RCC 7860 (cell line): ENCODE measurements around the gene MEX3B.
"Not testable (repeated sequence)": the region's sequence is repeated elsewhere in the genome, so short reads cannot be mapped to it uniquely, and the experiment has no call there.

Source experiments
- DNase-seq: peaks from one replicate; pipeline ENCODE4 v3.0.0-alpha.2; 2015; ENCODE audit warnings: low spot score
- FAIRE-seq: peaks from 2 replicates; lab custom pipeline; 2012; peaks lifted over from hg19 to GRCh38; lab: Jason Lieb, UNC

MEX3B gene

DNA sequence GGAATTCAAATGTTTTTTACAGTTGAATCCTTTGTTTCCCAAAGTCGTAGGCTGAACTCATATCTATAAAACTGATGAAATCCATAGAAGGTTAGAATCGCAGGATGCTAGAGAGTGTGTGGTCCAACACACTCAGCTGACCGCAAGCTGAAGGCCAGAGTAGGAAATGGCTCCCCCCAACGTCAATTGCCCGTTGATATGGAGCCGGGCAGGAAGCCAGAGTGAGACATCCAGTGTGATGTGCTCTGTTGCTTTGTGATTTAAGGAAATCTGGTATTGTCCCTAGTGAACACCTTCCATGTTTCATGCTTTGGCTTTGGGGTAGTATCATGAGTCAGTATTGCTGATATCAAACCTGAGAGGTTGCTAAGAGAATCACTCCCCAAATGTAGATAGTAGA is 5.8 kb upstream of the MEX3B start:
- DNase-seq, result peak; percentile 57
- FAIRE-seq, result peak; percentile 35

DNA sequence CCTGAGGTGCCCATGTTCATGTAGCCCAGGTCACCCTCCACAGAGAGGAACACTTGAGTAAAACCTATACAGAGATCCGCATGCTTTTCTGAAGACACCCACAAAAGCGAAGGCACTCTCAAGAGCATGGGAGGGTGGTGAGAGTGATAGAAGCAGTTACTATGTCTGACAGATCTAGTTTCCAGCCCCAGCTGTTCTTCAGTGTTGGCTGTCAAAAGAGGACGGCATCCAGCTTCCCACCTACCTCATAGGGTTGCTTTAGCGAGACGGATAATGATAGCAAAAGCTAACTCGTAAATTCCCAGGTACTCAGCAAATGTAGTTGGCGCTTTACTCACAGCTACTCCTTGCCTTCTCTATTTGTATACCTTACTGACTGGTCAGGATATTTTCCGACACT is 3.0 kb upstream of the MEX3B start:
- FAIRE-seq, result no peak
- no peak for DNase-seq

DNA sequence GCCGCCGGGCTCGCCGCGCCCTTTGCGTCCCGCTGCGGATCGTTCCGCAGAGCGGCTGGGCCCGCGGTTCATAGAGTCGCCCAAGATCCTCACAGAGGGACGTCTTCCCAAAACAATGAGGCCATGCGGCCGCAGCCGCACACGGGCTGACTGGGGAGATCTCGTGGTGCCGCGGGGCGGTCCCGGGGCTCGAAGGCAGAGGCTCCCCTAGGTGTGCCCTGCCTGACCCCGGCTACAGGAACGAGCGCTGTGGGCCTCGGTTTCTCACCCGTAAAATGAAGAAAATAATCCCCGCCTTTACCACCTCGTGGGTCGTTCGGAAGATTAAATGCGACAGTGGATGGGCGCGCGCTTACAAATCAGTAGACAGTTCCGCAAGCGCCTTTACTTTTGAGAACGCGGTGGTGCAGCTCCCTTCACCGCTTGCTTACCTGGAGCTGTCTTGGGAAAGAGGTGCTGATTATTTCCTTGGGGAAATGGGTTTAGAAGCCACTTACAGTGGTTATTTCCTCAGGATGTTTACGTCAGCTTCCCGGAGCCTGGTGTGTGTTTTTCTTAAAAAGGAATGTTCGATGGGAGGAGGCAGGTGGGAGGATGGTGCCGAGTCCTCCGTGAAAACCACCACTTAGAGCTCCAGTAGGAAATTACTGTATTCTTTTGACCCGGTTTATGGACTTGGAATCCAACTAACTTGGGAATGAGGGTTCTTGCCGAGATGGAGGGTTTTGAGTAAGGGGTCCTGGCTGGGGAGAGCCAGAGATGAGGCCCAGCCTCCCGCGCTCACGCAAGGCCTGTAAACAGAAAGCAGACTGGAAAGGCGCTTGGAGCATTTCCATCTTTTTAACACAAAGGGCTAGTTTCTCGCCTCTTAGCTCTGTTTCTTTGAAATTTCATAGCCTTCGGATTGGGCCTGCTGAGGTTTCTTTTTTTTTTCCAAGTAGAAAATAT is 1.9 kb upstream of the MEX3B start:
- no peak for FAIRE-seq
- DNase-seq, result no peak

DNA sequence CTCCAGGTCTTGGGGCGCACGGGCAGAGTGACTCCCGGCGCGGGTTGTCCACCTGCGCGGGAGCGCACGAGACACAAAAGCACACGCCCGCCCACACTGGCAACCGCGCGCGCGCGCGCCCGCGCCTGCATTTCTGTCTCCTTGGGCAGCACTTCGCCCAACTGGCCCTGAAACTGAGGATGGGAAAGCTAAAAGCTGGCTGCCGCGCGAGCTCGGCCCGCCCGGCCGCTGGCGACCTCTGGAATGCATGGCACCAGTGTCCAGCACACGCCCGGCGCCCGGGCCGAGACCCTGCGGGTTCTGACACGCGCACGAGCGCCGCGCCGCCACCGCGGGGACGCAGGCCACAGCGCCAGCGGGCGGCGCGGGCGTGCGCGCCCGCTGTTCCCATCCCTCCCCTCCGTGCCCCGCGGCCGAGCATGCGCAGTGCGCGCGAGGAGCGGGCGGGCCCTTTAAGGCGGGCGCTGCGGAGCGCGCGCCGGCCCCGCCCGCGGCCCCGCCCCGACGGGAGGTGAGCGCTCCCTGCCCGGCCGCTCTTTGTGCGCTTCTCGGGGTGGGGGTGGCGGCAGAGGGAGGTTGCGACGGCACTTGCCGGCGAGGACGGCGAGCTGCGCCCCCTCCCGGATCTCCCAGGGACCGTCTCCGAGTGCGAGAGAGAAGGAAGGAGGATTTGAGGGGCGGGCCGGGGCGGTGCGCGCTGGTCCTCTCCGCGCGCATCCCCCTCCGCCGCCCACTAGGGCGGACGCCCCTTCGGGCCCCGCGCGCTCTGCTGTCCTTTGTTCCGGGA is 1.0 kb upstream of the MEX3B start:
- FAIRE-seq, result no peak
- DNase-seq, result peak; percentile 68

- FAIRE-seq, result no peak
These were observed 483 bp downstream of the MEX3B start for GRCh38 chr15:82045179-82045891.

DNA sequence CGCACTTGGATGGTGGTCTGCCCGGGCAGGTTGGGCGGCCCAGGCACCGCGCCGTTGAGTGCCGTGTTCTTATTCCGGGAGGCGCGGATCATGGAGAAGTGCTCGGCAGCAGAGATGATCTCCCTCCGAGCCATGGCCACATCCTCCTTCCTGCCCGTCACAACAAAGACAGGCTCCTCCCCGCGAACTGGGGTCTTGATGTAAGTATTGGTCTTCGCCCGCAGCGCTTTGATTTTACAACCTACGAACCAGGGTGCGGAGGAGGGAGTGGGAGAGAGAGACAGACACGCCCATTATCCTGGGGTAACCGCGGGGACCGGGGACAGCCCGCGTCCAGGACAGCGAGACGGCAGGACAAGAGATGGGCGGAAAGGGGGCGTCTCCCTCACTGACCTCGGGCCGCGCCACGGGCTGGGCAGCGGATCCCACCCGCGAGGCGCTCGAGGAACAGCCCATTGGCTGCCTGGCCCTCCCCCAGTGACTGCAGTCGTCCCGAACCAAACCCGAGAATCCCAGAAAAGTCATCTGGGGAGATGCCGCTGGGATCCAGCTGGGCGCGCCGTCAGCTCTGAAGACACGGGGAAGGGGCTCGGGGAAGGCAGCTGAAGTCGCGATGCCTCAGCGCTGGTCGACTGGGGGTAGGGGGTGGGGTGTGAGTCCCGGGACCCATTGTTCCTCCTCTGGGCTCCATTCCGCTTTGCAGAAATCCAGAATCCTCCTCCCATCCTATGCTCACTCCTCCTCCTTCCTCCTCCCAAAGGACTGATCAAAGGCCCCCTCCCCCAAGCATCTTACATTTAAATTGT is 1.2 kb downstream of the MEX3B start:
- FAIRE-seq, result no peak
- no peak for DNase-seq

More at GRCh38 chr15:82045179-82045891, 483 bp downstream of the MEX3B start:
- DNase-seq, result no peak

- DNase-seq (no peak), FAIRE-seq (no peak)
These were observed 1.9 kb downstream of the MEX3B start for GRCh38 chr15:82043796-82044372.

- FAIRE-seq (no peak), DNase-seq (no peak)
These were observed 2.6 kb downstream of the MEX3B start for GRCh38 chr15:82043130-82043673.

GRCh38 chr15:82040862-82041261 is 5.0 kb downstream of the MEX3B start:
- DNase-seq (no peak), FAIRE-seq (no peak)

- FAIRE-seq (no peak), DNase-seq (no peak)
These were observed 5.4 kb downstream of the MEX3B start for GRCh38 chr15:82040390-82040789.

- DNase-seq (no peak), FAIRE-seq (no peak)
These were observed 5.9 kb downstream of the MEX3B start for GRCh38 chr15:82039871-82040270.

DNA sequence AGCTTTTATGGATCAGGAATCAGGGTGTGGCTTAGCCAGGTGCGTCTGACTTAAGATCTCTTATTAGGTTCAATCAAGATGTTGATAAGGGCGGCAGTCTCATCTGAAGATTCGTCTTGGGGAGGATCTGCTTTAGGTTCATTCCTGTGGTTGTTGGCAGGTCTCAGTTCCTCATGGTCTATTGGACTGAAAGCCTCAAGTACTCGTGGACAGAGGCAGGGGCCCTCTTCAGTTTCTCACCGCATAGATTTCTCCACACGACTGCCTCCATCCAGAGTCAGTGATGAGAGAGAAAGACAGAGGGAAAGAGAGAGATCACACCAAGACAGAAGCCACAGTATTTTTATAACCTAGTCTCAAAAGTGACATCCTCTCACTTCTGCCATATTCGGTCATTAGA is 9.4 kb downstream of the MEX3B start:
- FAIRE-seq (no peak), DNase-seq (no peak)

- FAIRE-seq, result no peak
These were observed 13.9 kb downstream of the MEX3B start for GRCh38 chr15:82031871-82032270.

GRCh38 chr15:82030176-82030575 is 15.6 kb downstream of the MEX3B start:
- FAIRE-seq (no peak), DNase-seq (no peak)

More at GRCh38 chr15:82031871-82032270, 13.9 kb downstream of the MEX3B start:
- no peak for DNase-seq

GRCh38 chr15:82028163-82028562 is 17.7 kb downstream of the MEX3B start:
- FAIRE-seq, DNase-seq: not testable (repeated sequence)

- FAIRE-seq (no peak), DNase-seq (no peak)
These were observed 23.8 kb downstream of the MEX3B start for GRCh38 chr15:82021992-82022391.

DNA sequence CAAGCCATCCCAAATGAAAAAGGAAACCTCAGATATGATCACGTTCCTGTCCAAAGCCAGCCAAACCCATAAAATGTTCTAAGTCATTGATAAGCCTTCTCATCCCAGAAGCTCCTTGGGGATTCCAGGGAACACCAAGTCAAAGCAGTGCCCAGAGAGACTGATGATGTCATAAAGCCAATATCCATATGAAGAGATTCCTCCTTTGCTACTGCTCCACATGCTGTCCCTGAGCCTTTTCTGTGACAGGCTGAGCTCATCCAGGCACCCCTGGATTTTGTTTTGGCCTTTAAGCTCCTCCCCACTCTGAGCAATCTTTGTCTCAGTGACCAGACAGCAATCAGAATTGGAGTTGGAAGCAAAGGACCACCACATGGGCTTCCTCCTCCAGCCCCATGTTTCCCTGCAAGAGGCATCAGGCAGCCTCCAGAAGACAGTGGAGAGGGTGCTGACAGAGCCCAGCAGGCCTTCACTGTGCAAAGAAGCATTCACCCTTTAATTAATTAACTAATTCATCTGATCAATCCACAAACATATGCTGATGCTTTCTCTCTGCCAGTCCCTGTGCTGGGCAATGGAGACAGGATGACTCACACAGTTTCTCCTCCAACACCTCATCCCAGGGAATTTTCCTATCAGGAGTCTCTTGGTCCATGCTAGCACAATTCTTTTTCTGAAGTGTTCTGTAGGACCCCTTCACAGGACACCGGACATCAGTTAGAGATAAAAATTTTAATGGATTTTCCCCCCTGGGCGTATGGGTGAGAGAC is 25.0 kb downstream of the MEX3B start:
- DNase-seq (no peak), FAIRE-seq (no peak)

GRCh38 chr15:82018201-82018600 is 27.6 kb downstream of the MEX3B start:
- FAIRE-seq, result no peak
- DNase-seq, result no peak

GRCh38 chr15:82017656-82018055 is 28.2 kb downstream of the MEX3B start:
- DNase-seq (no peak), FAIRE-seq (no peak)
